K562 (cell line): Measurements from ENCODE around the gene VWA1. TPM values are rescaled to one million over a fixed set of nuclear protein-coding genes. Genes with fewer than 3 reads are reported as not detected.

ENCODE experiments used
- ATAC-seq: fragments of 200-7000 bp; cut with Tn5 transposase; 3 replicates; pipeline ENCODE4 v1.9.1; 2020; ENCODE audit warnings: moderate library complexity
- BruUV-seq: library from RNA; stranded (reverse); fragments of 400-500 nt; replicated peaks from 2 replicates; lab custom pipeline; 2021; lab: Mats Ljungman, UMichigan
- CTCF ChIA-PET: fragments of 300-600 bp; formaldehyde crosslinking; extraction: SDS; loops from one replicate; lab custom pipeline; 2021; ENCODE audit warnings: low intra/inter-chr PET ratio; lab: Yijun Ruan, JAX
- POLR2A ChIA-PET: fragments of 300-600, 350-650 bp; sonication (Branson Sonifier 250); formaldehyde crosslinking; extraction: SDS; loops from one replicate; lab custom pipeline; 2021; ENCODE audit warnings: antibody characterized with exemption, inconsistent platforms; lab: Yijun Ruan, JAX
- DNase-seq, 4 experiments: peaks; one replicate each; pipeline versions ENCODE4 v3.0.0 to v3.0.0-alpha.2; 2011 to 2018; ENCODE audit warnings: low spot score in 3 of 4, mixed read lengths in 3 of 4; ENCODE audit errors: extremely low read depth in 1 of 4
- FAIRE-seq: peaks from 2 replicates; lab custom pipeline; 2011; peaks lifted over from hg19 to GRCh38; lab: Jason Lieb, UNC
- H2AFZ ChIP-seq: 2 replicates; pipeline ENCODE4 v1.6.0; 2011; ENCODE audit warnings: low read depth, low read length, control low read depth, inconsistent platforms
- H3K27ac ChIP-seq: fragments of 200-600 bp; 3 replicates; pipeline ENCODE4 v1.8.0; 2011; ENCODE audit warnings: low read depth, mild to moderate bottlenecking, control low read depth, inconsistent platforms, low read length, moderate library complexity, mixed read lengths; ENCODE audit errors: extremely low read depth
- H3K27me3 ChIP-seq, 2 experiments: fragments of 300-600 bp in 1 of 2; 2 replicates in 1 of 2; 3 replicates in 1 of 2; pipeline versions ENCODE4 v1.6.0 to v1.8.0; 2011; ENCODE audit warnings: inconsistent platforms in 2 of 2, low read length in 2 of 2, mild to moderate bottlenecking in 1 of 2, mixed read lengths in 1 of 2, moderate library complexity in 1 of 2; ENCODE audit not compliant: control insufficient read depth in 2 of 2, insufficient read depth in 2 of 2
- H3K36me3 ChIP-seq: fragments of 300-600 bp; 3 replicates; pipeline ENCODE4 v1.8.0; 2011; ENCODE audit warnings: mild to moderate bottlenecking, low read length, inconsistent platforms; ENCODE audit not compliant: control insufficient read depth, insufficient read depth
- H3K4me1 ChIP-seq, 2 experiments: fragments of 200-600 bp in 1 of 2; replicated peaks in 1 of 2; 2 replicates in 1 of 2; 3 replicates in 1 of 2; pipeline versions ENCODE4 v1.5.1 to v1.8.0; 2011; ENCODE audit warnings: inconsistent platforms in 2 of 2, low read length in 2 of 2, mild to moderate bottlenecking in 1 of 2, mixed read lengths in 1 of 2, moderate library complexity in 1 of 2; ENCODE audit not compliant: control insufficient read depth in 2 of 2, insufficient read depth in 2 of 2
- H3K4me2 ChIP-seq: 2 replicates; pipeline ENCODE4 v1.6.1; 2011; ENCODE audit warnings: low read length, control low read depth, inconsistent platforms, mixed read lengths; ENCODE audit not compliant: insufficient read depth
- H3K4me3 ChIP-seq: fragments of 200-600 bp; sonication (generic), shearing (Covaris generic); 2 replicates; pipeline ENCODE4 v1.5.1; 2016; ENCODE audit warnings: control low read depth, inconsistent platforms
- H3K79me2 ChIP-seq: fragments of 200-600 bp; 3 replicates; pipeline ENCODE4 v1.8.0; 2011; ENCODE audit warnings: low read length, inconsistent platforms; ENCODE audit not compliant: control insufficient read depth, insufficient read depth
- H3K9ac ChIP-seq, 2 experiments: 2 replicates each; pipeline versions ENCODE4 v1.6.0 to v1.6.1; 2011; ENCODE audit warnings: low read depth in 2 of 2, low read length in 2 of 2, control low read depth in 1 of 2, inconsistent platforms in 1 of 2, mild to moderate bottlenecking in 1 of 2, mixed read lengths in 1 of 2; ENCODE audit not compliant: insufficient read depth in 1 of 2
- H3K9me1 ChIP-seq: one replicate; pipeline ENCODE4 v1.6.0; 2011; ENCODE audit warnings: inconsistent platforms, mild to moderate bottlenecking, low read length, moderate library complexity; ENCODE audit not compliant: control insufficient read depth, insufficient read depth
- H3K9me3 ChIP-seq: replicated peaks from 2 replicates; pipeline ENCODE4 v1.5.1; 2011; ENCODE audit warnings: low read depth, low read length, inconsistent platforms; ENCODE audit not compliant: control insufficient read depth, insufficient read depth
- H4K20me1 ChIP-seq: replicated peaks from 2 replicates; pipeline ENCODE4 v1.6.1; 2011; ENCODE audit warnings: low read length, inconsistent platforms, mixed read lengths; ENCODE audit not compliant: control insufficient read depth, insufficient read depth
- EP400 ChIP-seq: fragments of 450-650 bp; IDR thresholded peaks from 2 replicates; pipeline ENCODE4 v1.6.1; 2017; ENCODE audit warnings: antibody characterized with exemption, mild to moderate bottlenecking, moderate library complexity
- GABPA ChIP-seq: fragments of 200-800 bp; sonication (Bioruptor generic); conservative IDR thresholded peaks from 2 replicates; pipeline ENCODE4 v1.6.1; 2016; ENCODE audit warnings: low read depth, missing genetic modification characterization, missing compliant biosample characterization
- RBFOX2 ChIP-seq: fragments of 200-400 bp; formaldehyde crosslinking; IDR thresholded peaks from 2 replicates; pipeline ENCODE4 v1.6.1; 2017; ENCODE audit warnings: low read depth, mild to moderate bottlenecking, low read length, moderate library complexity
- SMC3 ChIP-seq: conservative IDR thresholded peaks from 2 replicates; pipeline ENCODE4 v1.6.1; 2011; ENCODE audit warnings: low read depth, low read length, improper control_type of control experiment; ENCODE audit not compliant: insufficient read depth
- ZNF263 ChIP-seq: sonication (generic); formaldehyde crosslinking; IDR thresholded peaks from 2 replicates; pipeline ENCODE4 v1.8.0; 2022; ENCODE audit warnings: mild to moderate bottlenecking, missing genetic modification reagents, borderline replicate concordance
- WGBS: fragments of 100-300 bp; shearing (Covaris generic); methylation state at CpG from one replicate; pipeline ENCODE4 v1.1.6; 2016; ENCODE audit warnings: low coverage, mixed read lengths; ENCODE audit not compliant: insufficient coverage; ENCODE audit errors: missing lambda C conversion rate; 5-methylcytosine and 5-hydroxymethylcytosine counted together
- in situ Hi-C: fragments of 300-500 bp; cut with MboI; formaldehyde crosslinking; loops from 4 replicates; pipeline ENCODE4 v1.15.0; 2018; ENCODE audit warnings: inconsistent platforms, mixed read lengths
- intact Hi-C: fragments of 100-400 bp; cut with micrococcal nuclease; formaldehyde crosslinking; loops from 2 replicates; pipeline ENCODE4 v1.14.2; 2022
- polyA plus RNA-seq, 8 experiments: library from polyadenylated mRNA; depleted of rRNA in 4 of 8; stranded (reverse) in 5 of 8; unstranded in 3 of 8; fragments of >200 nt; fragmentation: Nextera tagmentation in 2 of 8; fragmentation: Illumina TruSeq in 1 of 8; extraction: Ambion mirVana in 2 of 8; extraction: Trizol in 1 of 8; gene quantifications; 2 replicates each; pipeline versions ENCODE4 v1.2.1 to v1.2.3, GENCODE V29; 2011 to 2014; ENCODE audit warnings: inconsistent platforms in 1 of 8, missing spikeins in 1 of 8
- total RNA-seq, 7 experiments: library from RNA; depleted of rRNA in 6 of 7; stranded (reverse); fragments of >200 nt in 6 of 7; fragmentation: Illumina TruSeq in 2 of 7; extraction: Trizol in 2 of 7; gene quantifications; 2 replicates each; pipeline versions ENCODE4 v1.2.1 to v1.2.3, GENCODE V29; 2011 to 2021; ENCODE audit warnings: low replicate concordance in 1 of 7
- TF ChIP-seq, protein P1 (sequence below): sonication (generic); formaldehyde crosslinking; IDR thresholded peaks from 2 replicates; pipeline ENCODE4 v1.8.1; 2023; ENCODE audit warnings: mild to moderate bottlenecking, missing genetic modification reagents

The VWA1 gene
- total and polyA plus RNA-seq, 9 of the 15 experiments (the other 6 are each of a cell fraction or from before 2014, with no cell fraction given): 0.01 to 6.4 (median 0.85) TPM

DNA sequence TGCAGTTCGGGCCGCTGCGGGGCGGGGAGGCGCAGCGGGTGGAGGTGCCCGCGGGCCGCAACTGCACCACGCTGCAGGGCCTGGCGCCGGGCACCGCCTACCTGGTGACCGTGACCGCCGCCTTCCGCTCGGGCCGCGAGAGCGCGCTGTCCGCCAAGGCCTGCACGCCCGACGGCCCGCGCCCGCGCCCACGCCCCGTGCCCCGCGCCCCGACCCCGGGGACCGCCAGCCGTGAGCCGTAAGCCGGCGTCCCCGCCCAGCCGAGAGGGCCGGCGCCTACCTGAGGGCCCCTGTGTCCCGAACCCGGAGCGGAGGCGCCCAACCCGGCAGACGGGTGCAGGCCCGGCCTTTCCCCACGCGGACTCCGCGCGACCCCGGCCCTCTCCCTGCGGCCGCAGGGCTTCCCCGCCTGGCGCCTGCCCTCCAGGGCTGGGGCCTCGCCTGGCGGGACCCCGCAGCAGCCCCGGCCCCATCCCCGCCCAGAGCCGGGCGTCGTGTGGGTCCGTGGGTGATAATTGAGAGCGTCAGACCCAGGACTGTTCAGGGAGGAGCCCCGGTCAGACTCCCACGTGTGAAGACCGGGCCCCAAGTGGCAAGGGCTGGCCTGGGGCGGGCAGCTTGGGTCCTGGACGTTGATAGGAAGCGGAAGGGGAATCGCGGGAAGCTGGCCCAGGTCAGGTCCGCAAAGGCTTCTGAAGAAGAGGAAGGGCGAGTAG lies 4.2 kb downstream of the VWA1 start:
- FAIRE-seq: no peak

More for the DNA sequence above, 4.2 kb downstream of the VWA1 start:
- Histone ChIP-seq H3K4me3 (no peak overlapping the region), H3K27me3 (no peaks in the 10 kb centered on the region), H2AFZ (no peak overlapping the region), H3K4me2 (no peak overlapping the region), H3K9me1 (no peaks in the 10 kb centered on the region), H3K4me1 (peaks cover 13 to 85% of the 10 kb centered on the region in 2 experiments), H3K9me3 (no peaks in the 10 kb centered on the region), H3K36me3 (no peaks in the 10 kb centered on the region), H3K79me2 (no peaks in the 10 kb centered on the region; the same call in 2 of the 3 replicates), H3K27ac (no peak overlapping the region), H4K20me1 (no peaks in the 10 kb centered on the region), H3K9ac (peak overlapping the region in 1 of 2 experiments; percentile 84; a peak in 1 of 4 replicates)
- intact Hi-C loops (loop anchor here (2.0 kb wide), 1 partner anchor 33 kb away; the partner anchor contains the start of gene MRPL20), in situ Hi-C loops (no loop called here)
- ATAC-seq (no peak), DNase-seq (no peak)
- BruUV-seq: no TSS peak
- ChIA-PET POLR2A (interaction anchor here (1.3 kb wide), 1 partner anchor 15 kb away, joined by 3 read pairs; no protein-coding TSS in a partner anchor), CTCF (no interaction called here)
- 94% methylated on average over 28 of the region's 82 CpGs for WGBS
- TF ChIP-seq RBFOX2 (0 out of 2 replicates have a peak, but pooled peaks have one; percentile 2), ZNF263 (CRISPR knock-in tag) (peak; percentile 17; the same call in 1 of the 2 replicates), SMC3 (no peak), EP400 (no peak), GABPA (tag) (no peak)
- TF ChIP-seq, protein P1, sequence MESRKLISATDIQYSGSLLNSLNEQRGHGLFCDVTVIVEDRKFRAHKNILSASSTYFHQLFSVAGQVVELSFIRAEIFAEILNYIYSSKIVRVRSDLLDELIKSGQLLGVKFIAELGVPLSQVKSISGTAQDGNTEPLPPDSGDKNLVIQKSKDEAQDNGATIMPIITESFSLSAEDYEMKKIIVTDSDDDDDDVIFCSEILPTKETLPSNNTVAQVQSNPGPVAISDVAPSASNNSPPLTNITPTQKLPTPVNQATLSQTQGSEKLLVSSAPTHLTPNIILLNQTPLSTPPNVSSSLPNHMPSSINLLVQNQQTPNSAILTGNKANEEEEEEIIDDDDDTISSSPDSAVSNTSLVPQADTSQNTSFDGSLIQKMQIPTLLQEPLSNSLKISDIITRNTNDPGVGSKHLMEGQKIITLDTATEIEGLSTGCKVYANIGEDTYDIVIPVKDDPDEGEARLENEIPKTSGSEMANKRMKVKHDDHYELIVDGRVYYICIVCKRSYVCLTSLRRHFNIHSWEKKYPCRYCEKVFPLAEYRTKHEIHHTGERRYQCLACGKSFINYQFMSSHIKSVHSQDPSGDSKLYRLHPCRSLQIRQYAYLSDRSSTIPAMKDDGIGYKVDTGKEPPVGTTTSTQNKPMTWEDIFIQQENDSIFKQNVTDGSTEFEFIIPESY: peak; percentile 28
